GM19035 (cell line): ENCODE data around the gene KAZN.

Source experiments
- ATAC-seq: cut with Tn5 transposase; IDR thresholded peaks from one replicate; pipeline ENCODE4 v1.9.1; 2021; ENCODE audit not compliant: unreplicated experiment

Gene KAZN

DNA sequence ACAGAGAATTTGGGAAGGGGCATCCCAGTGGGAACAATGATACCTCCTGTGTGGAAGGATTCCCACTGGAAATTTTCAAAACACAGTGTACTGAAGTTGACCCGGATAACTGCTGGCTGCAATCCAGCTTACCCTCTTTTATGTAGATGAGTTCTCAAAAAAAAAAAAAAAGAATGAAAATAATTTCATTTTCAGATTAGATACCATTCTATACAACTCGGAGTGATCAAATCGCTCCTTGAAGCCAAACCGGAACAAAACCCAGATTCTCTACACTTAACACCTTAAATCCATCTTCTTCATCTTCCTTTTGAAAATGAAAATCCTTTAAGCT is 69.1 kb downstream of the KAZN start:
- ATAC-seq: no peak

- ATAC-seq: no peak
These were observed 70.1 kb downstream of the KAZN start for GRCh38 chr1:14668538-14668937.

GRCh38 chr1:14672005-14672404 is 73.5 kb downstream of the KAZN start:
- ATAC-seq: no peak

GRCh38 chr1:14674030-14674429 is 75.5 kb downstream of the KAZN start:
- no peak for ATAC-seq

GRCh38 chr1:14676400-14676799 is 77.9 kb downstream of the KAZN start:
- ATAC-seq: no peak

GRCh38 chr1:14677292-14677971 is 78.9 kb downstream of the KAZN start:
- no peak for ATAC-seq

GRCh38 chr1:14678011-14678638 is 79.6 kb downstream of the KAZN start:
- no peak for ATAC-seq

- no peak for ATAC-seq
These were observed 80.7 kb downstream of the KAZN start for GRCh38 chr1:14679027-14679688.

GRCh38 chr1:14681182-14681581 is 82.7 kb downstream of the KAZN start:
- ATAC-seq: no peak

GRCh38 chr1:14682941-14683621 is 84.6 kb downstream of the KAZN start:
- no peak for ATAC-seq

DNA sequence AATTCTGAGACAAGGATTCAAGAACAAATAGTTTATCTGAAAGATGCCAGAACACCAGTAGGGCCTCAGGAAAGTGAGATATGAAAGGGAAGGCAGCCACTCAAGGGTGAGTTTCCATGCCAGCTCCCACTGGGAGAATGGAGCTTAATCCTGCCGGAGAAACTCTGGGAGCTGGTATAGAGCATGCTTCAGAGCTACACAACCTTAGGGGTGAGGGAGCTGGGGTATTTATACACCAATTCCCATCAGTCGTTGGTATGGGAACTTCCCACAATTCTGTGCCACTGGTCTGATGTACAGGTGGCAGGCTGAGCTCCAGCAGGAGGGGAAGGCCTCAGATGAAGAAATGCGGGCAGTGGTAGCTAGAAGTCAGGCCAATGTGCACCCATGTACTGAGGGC is 86.6 kb downstream of the KAZN start:
- ATAC-seq: no peak

- ATAC-seq: no peak
These were observed 88.2 kb downstream of the KAZN start for GRCh38 chr1:14686701-14687100.

- ATAC-seq: no peak
These were observed 88.7 kb downstream of the KAZN start for GRCh38 chr1:14687147-14687546.

- ATAC-seq: no peak
These were observed 91.6 kb downstream of the KAZN start for GRCh38 chr1:14689996-14690615.

- no peak for ATAC-seq
These were observed 95.5 kb downstream of the KAZN start for GRCh38 chr1:14693949-14694348.

DNA sequence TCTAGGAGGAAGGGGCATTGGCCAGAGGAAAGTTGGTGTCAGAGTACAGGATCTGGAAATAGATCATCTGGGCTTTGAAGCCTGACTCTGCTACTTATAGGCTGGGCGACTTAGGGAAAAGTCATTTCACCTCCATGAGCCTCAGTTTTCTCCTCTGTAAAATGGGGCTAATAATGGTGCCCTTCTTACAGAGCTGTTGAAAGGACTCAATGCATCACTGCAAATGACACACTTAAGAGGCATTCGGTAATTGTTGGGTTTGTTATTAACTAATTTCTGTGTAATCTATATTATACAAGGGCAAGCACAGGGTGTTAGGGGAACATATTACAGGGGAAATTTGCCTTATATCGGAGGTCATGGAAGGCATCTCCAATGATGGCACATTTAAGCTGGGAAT is 96.1 kb downstream of the KAZN start:
- no peak for ATAC-seq

- no peak for ATAC-seq
These were observed 98.3 kb downstream of the KAZN start for GRCh38 chr1:14696761-14697160.

- no peak for ATAC-seq
These were observed 98.9 kb downstream of the KAZN start for GRCh38 chr1:14697353-14697752.

- no peak for ATAC-seq
These were observed 99.8 kb downstream of the KAZN start for GRCh38 chr1:14698314-14698713.

- ATAC-seq: no peak
These were observed 101.1 kb downstream of the KAZN start for GRCh38 chr1:14699620-14700019.

- ATAC-seq: no peak
These were observed 106.4 kb downstream of the KAZN start for GRCh38 chr1:14704846-14705245.

DNA sequence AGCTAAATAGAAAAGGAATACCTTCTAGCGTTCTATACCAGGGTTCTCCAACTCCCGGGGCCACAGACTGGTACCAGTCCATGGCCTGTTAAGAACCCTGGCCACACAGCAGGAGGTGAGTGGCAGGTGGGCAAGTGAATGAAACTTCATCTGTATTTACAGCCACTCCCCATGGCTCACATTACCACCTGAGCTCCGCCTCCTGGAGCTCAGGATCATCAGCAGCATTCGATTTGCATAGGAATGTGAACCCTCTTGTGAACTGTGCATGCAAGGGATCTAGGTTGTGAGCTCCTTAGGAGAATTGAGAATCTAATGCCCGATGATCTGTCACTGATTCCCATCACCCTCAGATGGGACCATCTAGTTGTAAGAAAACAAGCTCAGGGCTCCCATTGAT is 107.3 kb downstream of the KAZN start:
- no peak for ATAC-seq
